Measurements from ENCODE around the gene MAMDC4. TPM values are rescaled to one million over a fixed set of nuclear protein-coding genes. Genes with fewer than 3 reads are reported as not detected.

MAMDC4 gene
- total and polyA plus RNA-seq, 2 of the 13 experiments (the other 11 are each of a cell fraction or from before 2014, with no cell fraction given): 6.0 to 6.8 TPM

DNA sequence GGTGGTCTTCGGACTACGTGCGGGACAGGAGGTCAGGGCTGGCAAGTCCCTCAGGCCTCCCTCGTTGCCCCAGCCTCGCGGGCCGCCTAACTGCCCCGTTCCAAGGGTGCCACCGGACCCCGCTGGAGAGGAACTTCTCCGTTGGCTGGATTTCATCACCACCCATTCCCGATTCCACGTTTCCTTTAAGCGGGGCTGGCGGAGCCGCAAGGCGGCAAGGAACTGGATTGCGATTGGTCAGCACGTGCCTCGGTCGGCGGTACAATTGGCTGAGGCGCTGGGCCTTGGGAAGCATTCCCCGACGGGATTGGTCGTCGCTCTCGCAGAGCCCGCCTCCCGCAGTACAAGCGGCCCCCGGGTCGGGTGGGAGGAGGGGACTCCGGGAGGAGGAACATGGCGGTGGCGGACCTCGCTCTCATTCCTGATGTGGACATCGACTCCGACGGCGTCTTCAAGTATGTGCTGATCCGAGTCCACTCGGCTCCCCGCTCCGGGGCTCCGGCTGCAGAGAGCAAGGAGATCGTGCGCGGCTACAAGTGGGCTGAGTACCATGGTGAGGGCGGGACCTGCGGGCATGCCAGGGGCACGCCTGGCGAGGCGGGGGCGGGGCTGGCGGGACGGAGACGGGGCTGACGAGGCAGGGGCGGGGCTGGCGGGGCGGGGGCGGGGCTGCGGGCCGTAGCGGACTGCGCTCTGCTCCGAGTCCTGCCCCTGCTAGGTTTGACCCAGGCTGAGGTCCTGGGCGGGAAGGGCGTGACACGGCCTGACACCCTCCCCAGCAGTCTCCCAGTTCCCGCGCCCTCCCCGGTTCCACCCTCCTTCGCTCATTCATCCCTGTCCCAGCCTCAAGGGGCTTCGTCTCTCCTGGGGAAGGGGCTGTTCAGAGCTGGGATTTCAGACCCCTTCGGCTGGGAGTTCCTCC is 2.8 kb upstream of the MAMDC4 start, which contains the start of gene PHPT1 (continued):
- TF ChIP-seq PRMT3 (CRISPR knock-in tag; IDR thresholded peaks at IDR 0.05; ENCODE audit: borderline replicate concordance, low read depth) (no peak), ZNF446 (CRISPR knock-in tag; IDR thresholded peaks at IDR 0.05) (no peak), ZNF629 (CRISPR knock-in tag; conservative IDR thresholded peaks at IDR 0.05) (no peak), SP2 (CRISPR knock-in tag; IDR thresholded peaks at IDR 0.05) (peak; percentile 97), PHF20 (CRISPR knock-in tag; IDR thresholded peaks at IDR 0.05) (no peak; the same call in 1 of the 2 replicates), AHR (CRISPR knock-in tag; IDR thresholded peaks at IDR 0.05) (0 out of 2 replicates have a peak, but pooled peaks have one; percentile 67), SSRP1 (CRISPR knock-in tag; IDR thresholded peaks at IDR 0.05) (peak; percentile 76), SRSF1 (optimal IDR thresholded peaks at IDR 0.05; ENCODE audit: low read depth, low read length) (peak; percentile 94), ZNF138 (CRISPR knock-in tag; IDR thresholded peaks at IDR 0.05; ENCODE audit: low read depth) (no peak), ONECUT2 (CRISPR knock-in tag; IDR thresholded peaks at IDR 0.05) (no peak), ZNF383 (CRISPR knock-in tag; IDR thresholded peaks at IDR 0.05; ENCODE audit: borderline replicate concordance) (no peak), POLR2AphosphoS5 (IDR thresholded peaks at IDR 0.05; ENCODE audit: low read depth, low read length) (peak; percentile 70), ARNT2 (CRISPR knock-in tag; IDR thresholded peaks at IDR 0.05; ENCODE audit: low read depth) (peak; percentile 79; the same call in 1 of the 2 replicates), ZNF672 (CRISPR knock-in tag; IDR thresholded peaks at IDR 0.05) (no peak), ZNF263 (CRISPR knock-in tag; IDR thresholded peaks at IDR 0.05) (peak; percentile 75; the same call in 1 of the 2 replicates), MYC (CRISPR knock-in tag; IDR thresholded peaks at IDR 0.05; ENCODE audit: borderline replicate concordance) (peak; percentile 88), CENPX (CRISPR knock-in tag; IDR thresholded peaks at IDR 0.05) (no peak), BORCS8-MEF2B (CRISPR knock-in tag; IDR thresholded peaks at IDR 0.05) (peak; percentile 83)
- TF ChIP-seq, protein P1, sequence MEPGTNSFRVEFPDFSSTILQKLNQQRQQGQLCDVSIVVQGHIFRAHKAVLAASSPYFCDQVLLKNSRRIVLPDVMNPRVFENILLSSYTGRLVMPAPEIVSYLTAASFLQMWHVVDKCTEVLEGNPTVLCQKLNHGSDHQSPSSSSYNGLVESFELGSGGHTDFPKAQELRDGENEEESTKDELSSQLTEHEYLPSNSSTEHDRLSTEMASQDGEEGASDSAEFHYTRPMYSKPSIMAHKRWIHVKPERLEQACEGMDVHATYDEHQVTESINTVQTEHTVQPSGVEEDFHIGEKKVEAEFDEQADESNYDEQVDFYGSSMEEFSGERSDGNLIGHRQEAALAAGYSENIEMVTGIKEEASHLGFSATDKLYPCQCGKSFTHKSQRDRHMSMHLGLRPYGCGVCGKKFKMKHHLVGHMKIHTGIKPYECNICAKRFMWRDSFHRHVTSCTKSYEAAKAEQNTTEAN (CRISPR knock-in tag; conservative IDR thresholded peaks at IDR 0.05): no peak
- TF ChIP-seq, protein P2, sequence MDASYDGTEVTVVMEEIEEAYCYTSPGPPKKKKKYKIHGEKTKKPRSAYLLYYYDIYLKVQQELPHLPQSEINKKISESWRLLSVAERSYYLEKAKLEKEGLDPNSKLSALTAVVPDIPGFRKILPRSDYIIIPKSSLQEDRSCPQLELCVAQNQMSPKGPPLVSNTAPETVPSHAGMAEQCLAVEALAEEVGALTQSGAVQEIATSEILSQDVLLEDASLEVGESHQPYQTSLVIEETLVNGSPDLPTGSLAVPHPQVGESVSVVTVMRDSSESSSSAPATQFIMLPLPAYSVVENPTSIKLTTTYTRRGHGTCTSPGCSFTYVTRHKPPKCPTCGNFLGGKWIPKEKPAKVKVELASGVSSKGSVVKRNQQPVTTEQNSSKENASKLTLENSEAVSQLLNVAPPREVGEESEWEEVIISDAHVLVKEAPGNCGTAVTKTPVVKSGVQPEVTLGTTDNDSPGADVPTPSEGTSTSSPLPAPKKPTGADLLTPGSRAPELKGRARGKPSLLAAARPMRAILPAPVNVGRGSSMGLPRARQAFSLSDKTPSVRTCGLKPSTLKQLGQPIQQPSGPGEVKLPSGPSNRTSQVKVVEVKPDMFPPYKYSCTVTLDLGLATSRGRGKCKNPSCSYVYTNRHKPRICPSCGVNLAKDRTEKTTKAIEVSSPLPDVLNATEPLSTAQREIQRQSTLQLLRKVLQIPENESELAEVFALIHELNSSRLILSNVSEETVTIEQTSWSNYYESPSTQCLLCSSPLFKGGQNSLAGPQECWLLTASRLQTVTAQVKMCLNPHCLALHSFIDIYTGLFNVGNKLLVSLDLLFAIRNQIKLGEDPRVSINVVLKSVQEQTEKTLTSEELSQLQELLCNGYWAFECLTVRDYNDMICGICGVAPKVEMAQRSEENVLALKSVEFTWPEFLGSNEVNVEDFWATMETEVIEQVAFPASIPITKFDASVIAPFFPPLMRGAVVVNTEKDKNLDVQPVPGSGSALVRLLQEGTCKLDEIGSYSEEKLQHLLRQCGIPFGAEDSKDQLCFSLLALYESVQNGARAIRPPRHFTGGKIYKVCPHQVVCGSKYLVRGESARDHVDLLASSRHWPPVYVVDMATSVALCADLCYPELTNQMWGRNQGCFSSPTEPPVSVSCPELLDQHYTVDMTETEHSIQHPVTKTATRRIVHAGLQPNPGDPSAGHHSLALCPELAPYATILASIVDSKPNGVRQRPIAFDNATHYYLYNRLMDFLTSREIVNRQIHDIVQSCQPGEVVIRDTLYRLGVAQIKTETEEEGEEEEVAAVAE (CRISPR knock-in tag; IDR thresholded peaks at IDR 0.05; ENCODE audit: borderline replicate concordance): peak; percentile 100
- TF ChIP-seq, protein P3, sequence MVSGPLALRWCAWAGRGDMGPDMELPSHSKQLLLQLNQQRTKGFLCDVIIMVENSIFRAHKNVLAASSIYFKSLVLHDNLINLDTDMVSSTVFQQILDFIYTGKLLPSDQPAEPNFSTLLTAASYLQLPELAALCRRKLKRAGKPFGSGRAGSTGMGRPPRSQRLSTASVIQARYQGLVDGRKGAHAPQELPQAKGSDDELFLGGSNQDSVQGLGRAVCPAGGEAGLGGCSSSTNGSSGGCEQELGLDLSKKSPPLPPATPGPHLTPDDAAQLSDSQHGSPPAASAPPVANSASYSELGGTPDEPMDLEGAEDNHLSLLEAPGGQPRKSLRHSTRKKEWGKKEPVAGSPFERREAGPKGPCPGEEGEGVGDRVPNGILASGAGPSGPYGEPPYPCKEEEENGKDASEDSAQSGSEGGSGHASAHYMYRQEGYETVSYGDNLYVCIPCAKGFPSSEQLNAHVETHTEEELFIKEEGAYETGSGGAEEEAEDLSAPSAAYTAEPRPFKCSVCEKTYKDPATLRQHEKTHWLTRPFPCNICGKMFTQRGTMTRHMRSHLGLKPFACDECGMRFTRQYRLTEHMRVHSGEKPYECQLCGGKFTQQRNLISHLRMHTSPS (CRISPR knock-in tag; IDR thresholded peaks at IDR 0.05; ENCODE audit: low read depth): peak; percentile 86
